AG09319 (cell line): ENCODE results near the gene MRPL18.

Source experiments
- DNase-seq: peaks from one replicate; pipeline ENCODE4 v3.0.0-alpha.2; 2010; ENCODE audit warnings: low read depth; ENCODE audit errors: extremely low read depth
- TF ChIP-seq, protein P1 (sequence below): IDR thresholded peaks from 2 replicates; pipeline ENCODE4 v1.5.1; 2011; ENCODE audit warnings: low read depth, mild to moderate bottlenecking, inconsistent platforms, low read length, moderate library complexity

Gene MRPL18

GRCh38 chr6:159754401-159754800 is 35.9 kb upstream of the MRPL18 start:
- DNase-seq = no peak
- TF ChIP-seq, protein P1, sequence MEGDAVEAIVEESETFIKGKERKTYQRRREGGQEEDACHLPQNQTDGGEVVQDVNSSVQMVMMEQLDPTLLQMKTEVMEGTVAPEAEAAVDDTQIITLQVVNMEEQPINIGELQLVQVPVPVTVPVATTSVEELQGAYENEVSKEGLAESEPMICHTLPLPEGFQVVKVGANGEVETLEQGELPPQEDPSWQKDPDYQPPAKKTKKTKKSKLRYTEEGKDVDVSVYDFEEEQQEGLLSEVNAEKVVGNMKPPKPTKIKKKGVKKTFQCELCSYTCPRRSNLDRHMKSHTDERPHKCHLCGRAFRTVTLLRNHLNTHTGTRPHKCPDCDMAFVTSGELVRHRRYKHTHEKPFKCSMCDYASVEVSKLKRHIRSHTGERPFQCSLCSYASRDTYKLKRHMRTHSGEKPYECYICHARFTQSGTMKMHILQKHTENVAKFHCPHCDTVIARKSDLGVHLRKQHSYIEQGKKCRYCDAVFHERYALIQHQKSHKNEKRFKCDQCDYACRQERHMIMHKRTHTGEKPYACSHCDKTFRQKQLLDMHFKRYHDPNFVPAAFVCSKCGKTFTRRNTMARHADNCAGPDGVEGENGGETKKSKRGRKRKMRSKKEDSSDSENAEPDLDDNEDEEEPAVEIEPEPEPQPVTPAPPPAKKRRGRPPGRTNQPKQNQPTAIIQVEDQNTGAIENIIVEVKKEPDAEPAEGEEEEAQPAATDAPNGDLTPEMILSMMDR = no peak

DNA sequence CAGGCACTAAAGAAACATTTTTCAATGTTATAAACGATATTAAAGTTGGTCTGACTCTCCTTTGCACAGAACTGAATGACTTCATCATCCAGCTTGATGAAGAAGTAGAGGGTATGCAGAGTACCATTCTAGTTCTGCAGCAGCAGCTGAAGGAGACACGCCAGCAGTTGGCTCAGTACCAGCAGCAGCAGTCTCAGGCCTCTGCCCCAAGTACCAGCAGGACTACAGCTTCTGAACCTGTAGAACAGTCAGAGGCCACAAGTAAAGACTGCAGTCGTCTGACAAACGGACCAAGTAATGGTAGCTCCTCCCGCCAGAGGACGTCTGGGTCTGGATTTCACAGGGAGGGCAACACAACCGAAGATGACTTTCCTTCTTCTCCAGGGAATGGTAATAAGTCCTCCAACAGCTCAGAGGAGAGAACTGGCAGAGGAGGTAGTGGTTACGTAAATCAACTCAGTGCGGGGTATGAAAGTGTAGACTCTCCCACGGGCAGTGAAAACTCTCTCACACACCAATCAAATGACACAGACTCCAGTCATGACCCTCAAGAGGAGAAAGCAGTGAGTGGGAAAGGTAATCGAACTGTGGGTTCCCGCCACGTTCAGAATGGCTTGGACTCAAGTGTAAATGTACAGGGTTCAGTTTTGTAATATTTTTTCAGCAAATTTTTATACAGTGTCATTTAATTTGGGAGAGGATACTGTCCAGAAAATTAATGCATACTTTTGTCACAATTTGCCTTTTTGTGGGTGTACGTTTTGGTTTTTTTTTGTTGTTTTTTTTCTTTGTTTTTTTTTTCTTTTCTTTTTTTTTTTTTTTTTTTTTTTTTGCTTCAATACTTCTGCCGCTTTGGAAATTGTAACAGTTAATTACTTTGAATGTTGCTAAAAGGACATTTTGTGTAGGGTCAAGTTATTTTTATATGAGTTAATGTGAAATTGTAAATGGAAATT is 35.0 kb upstream of the MRPL18 start:
- TF ChIP-seq, protein P1 = no peak
- DNase-seq = no peak

GRCh38 chr6:159756508-159756907 is 33.8 kb upstream of the MRPL18 start:
- DNase-seq = no peak
- TF ChIP-seq, protein P1 = no peak

- TF ChIP-seq, protein P1 = no peak
- no peak for DNase-seq
These were observed 32.0 kb upstream of the MRPL18 start for GRCh38 chr6:159758031-159759001.

GRCh38 chr6:159759645-159760044 is 30.6 kb upstream of the MRPL18 start:
- TF ChIP-seq, protein P1 = no peak
- no peak for DNase-seq

- TF ChIP-seq, protein P1 = no peak
- DNase-seq = no peak
These were observed 29.6 kb upstream of the MRPL18 start for GRCh38 chr6:159760602-159761057.
